ENCODE data around the gene ASXL2.
A peak's percentile ranks its signal among the peaks of the same experiment; 100 is the strongest.
"Not testable (repeated sequence)": the region's sequence is repeated elsewhere in the genome, so short reads cannot be mapped to it uniquely, and the experiment has no call there.

Gene ASXL2

GRCh38 chr2:25878361-25879132 is at the start of gene ASXL2:
Gene ASXL2 (minus strand): TSS chr2:25878487. CDS start chr2:25878222, 265 bp downstream.
- peak; percentile 98 for DNase-seq

- DNase-seq = no peak
These were observed 48.9 kb upstream of the ASXL2 start for GRCh38 chr2:25926984-25927756.

- no peak for DNase-seq
These were observed 44.2 kb upstream of the ASXL2 start for GRCh38 chr2:25922501-25922900.

- DNase-seq = no peak
These were observed 42.6 kb upstream of the ASXL2 start for GRCh38 chr2:25920786-25921415.

- DNase-seq = no peak
These were observed 42.0 kb upstream of the ASXL2 start for GRCh38 chr2:25920336-25920735.

- no peak for DNase-seq
These were observed 39.5 kb upstream of the ASXL2 start for GRCh38 chr2:25917832-25918231.

GRCh38 chr2:25917411-25917810 is 39.1 kb upstream of the ASXL2 start:
- DNase-seq = not testable (repeated sequence)

- DNase-seq = not testable (repeated sequence)
These were observed 37.9 kb upstream of the ASXL2 start for GRCh38 chr2:25915944-25916772.

- not testable (repeated sequence) for DNase-seq
These were observed 37.1 kb upstream of the ASXL2 start for GRCh38 chr2:25915411-25915810.

- not testable (repeated sequence) for DNase-seq
These were observed 35.3 kb upstream of the ASXL2 start for GRCh38 chr2:25913696-25913973.

- DNase-seq = no peak
These were observed 34.8 kb upstream of the ASXL2 start for GRCh38 chr2:25912851-25913695.

- not testable (repeated sequence) for DNase-seq
These were observed 31.3 kb upstream of the ASXL2 start for GRCh38 chr2:25909574-25909973.

- DNase-seq = no peak
These were observed 26.8 kb upstream of the ASXL2 start for GRCh38 chr2:25905126-25905525.

GRCh38 chr2:25903216-25903776 is 25.0 kb upstream of the ASXL2 start:
- no peak for DNase-seq

GRCh38 chr2:25899404-25899970 is 21.2 kb upstream of the ASXL2 start:
- DNase-seq = no peak

GRCh38 chr2:25897506-25897905 is 19.2 kb upstream of the ASXL2 start:
- DNase-seq = no peak

- not testable (repeated sequence) for DNase-seq
These were observed 18.0 kb upstream of the ASXL2 start for GRCh38 chr2:25896308-25896707.

GRCh38 chr2:25895610-25896009 is 17.3 kb upstream of the ASXL2 start:
- DNase-seq = no peak

GRCh38 chr2:25895018-25895417 is 16.7 kb upstream of the ASXL2 start:
- DNase-seq = no peak

GRCh38 chr2:25894135-25894830 is 16.0 kb upstream of the ASXL2 start:
- no peak for DNase-seq

- no peak for DNase-seq
These were observed 13.4 kb upstream of the ASXL2 start for GRCh38 chr2:25891672-25892071.

All from NCI-H226 (cell line).